ENCODE results near the gene LRRN3. TPM values are rescaled to one million over a fixed set of nuclear protein-coding genes. Genes with fewer than 3 reads are reported as not detected.

LRRN3 gene
- total and polyA plus RNA-seq, 2 of the 4 experiments (the other 2 are of a cell fraction), result 6.9 to 15.2 TPM

GRCh38 chr7:111103678-111104274 lies 12.8 kb downstream of the LRRN3 start:
- H2BK120ac ChIP-seq (ENCODE audit: low read depth, low read length), result no peak overlapping the region
- in situ Hi-C loops (cut with MboI; ENCODE audit: low sequenced_read_pairs) (no loop called here), dilution Hi-C loops (cut with HindIII; ENCODE audit: low sequenced_read_pairs, unreplicated experiment) (no loop called here), intact Hi-C loops (cut with micrococcal nuclease) (no loop called here)
- no peak overlapping the region for H4K91ac ChIP-seq (ENCODE audit: insufficient read depth, low read depth, low read length)
- no peak overlapping the region for H2AK5ac ChIP-seq (ENCODE audit: low read depth, low read length)
- H2AFZ ChIP-seq (replicated peaks; ENCODE audit: low read length, poor library complexity), result no peak overlapping the region
- no peaks in the 10 kb centered on the region for H3K27me3 ChIP-seq (ENCODE audit: control insufficient read depth, insufficient read depth, low read length)
- no peak overlapping the region for H3K23ac ChIP-seq (ENCODE audit: low read depth, low read length)
- H3K36me3 ChIP-seq (ENCODE audit: control insufficient read depth, insufficient read depth, low read length), result no peaks in the 10 kb centered on the region
- H2BK5ac ChIP-seq (ENCODE audit: low read depth, low read length, poor library complexity, severe bottlenecking), result no peak overlapping the region
- no peak overlapping the region for H3K4me2 ChIP-seq (ENCODE audit: low read depth, low read length)
- no peak overlapping the region for H3K18ac ChIP-seq (ENCODE audit: low read depth, low read length)
- H4K20me1 ChIP-seq (ENCODE audit: insufficient read depth, low read length), result no peaks in the 10 kb centered on the region
- ChIA-PET POLR2A (ENCODE audit: unreplicated experiment) (no interaction called here), CTCF (no interaction called here)
- no peak for TF ChIP-seq NFE2L2 (IDR thresholded peaks at IDR 0.05; ENCODE audit: low read depth, low read length)
- H4K8ac ChIP-seq (ENCODE audit: low read depth in 2 of 2, low read length in 2 of 2), result no peak overlapping the region
- no peak for DNase-seq
- H3K27ac ChIP-seq (ENCODE audit: insufficient read depth, low read length), result no peak overlapping the region
- H3K9ac ChIP-seq (ENCODE audit: low read depth, low read length), result no peak overlapping the region
- H4K5ac ChIP-seq (ENCODE audit: low read depth, low read length), result no peak overlapping the region
- no peak overlapping the region for H2BK15ac ChIP-seq (ENCODE audit: low read depth, low read length)
- peaks cover 0 to 3% of the 10 kb centered on the region in 2 experiments; a peak in 1 of 4 replicates for H3K79me1 ChIP-seq (ENCODE audit: low read depth in 1 of 2, low read length in 2 of 2)
- H3K9me1 ChIP-seq (ENCODE audit: insufficient read depth, low read length), result no peaks in the 10 kb centered on the region
- no peak for ATAC-seq (ENCODE audit: low read depth)
- H2AK9ac ChIP-seq (replicated peaks; ENCODE audit: low read depth, low read length, poor library complexity), result no peak overlapping the region
- BruUV-seq (replicated peaks), result no TSS peak
- no peak overlapping the region for H3K56ac ChIP-seq (ENCODE audit: extremely low read depth, insufficient read depth, low read length)
- no peak overlapping the region for H2BK20ac ChIP-seq (ENCODE audit: low read depth, low read length)
- no peaks in the 10 kb centered on the region for H3K4me1 ChIP-seq (ENCODE audit: control insufficient read depth, insufficient read depth, low read length)
- no peaks in the 10 kb centered on the region for H3K9me3 ChIP-seq (ENCODE audit: control insufficient read depth, insufficient read depth, low read length)
- H3K14ac ChIP-seq (replicated peaks; ENCODE audit: low read depth, low read length), result no peak overlapping the region
- H3K4me3 ChIP-seq (ENCODE audit: insufficient read depth, low read depth, low read length), result no peak overlapping the region
- H3K4ac ChIP-seq (ENCODE audit: low read depth, low read length), result no peak overlapping the region
- WGBS, 2 experiments (ENCODE audit: extremely low coverage in 2 of 2, insufficient read length in 1 of 2), result no CpG with 5 or more reads among the region's 4 CpGs
